ENCODE data around the gene ZNF277.

Gene ZNF277

DNA sequence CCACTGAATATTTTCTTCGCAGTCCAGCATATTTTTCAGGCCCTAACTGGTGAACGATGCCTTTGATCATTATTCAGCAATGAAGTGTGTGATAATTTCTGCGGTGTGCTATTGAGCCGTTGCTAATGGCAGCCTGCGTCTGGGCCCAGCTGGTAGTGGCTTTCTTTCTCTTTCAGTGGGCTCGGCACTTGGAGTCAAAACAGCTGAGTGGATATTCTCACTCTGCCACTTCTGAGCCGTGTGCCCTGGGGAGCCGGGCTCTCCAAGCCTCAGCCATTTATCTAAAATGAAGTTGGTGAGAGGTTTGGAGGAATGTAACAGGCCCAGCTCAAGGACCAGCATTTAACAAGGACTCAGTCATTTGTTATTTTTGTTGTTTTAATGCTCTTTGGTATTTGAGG lies 156.2 kb downstream of the ZNF277 start:
- H3K36me3 ChIP-seq (ENCODE audit: insufficient read depth, low read length) = no peaks in the 10 kb centered on the region
- H3K27ac ChIP-seq (ENCODE audit: low read depth, low read length) = no peak overlapping the region
- no peak overlapping the region for H3K9ac ChIP-seq (ENCODE audit: low read length)
- peaks cover 11% of the 10 kb centered on the region for H3K4me1 ChIP-seq (ENCODE audit: insufficient read depth, low read length)
- no peaks in the 10 kb centered on the region for H3K27me3 ChIP-seq (ENCODE audit: control insufficient read depth in 1 of 2, insufficient read depth in 2 of 2, low read length in 2 of 2)
- no peak overlapping the region for H3K4me3 ChIP-seq (ENCODE audit: low read depth in 1 of 2, low read length in 2 of 2)
- no peaks in the 10 kb centered on the region for H3K9me3 ChIP-seq (ENCODE audit: low read length)

DNA sequence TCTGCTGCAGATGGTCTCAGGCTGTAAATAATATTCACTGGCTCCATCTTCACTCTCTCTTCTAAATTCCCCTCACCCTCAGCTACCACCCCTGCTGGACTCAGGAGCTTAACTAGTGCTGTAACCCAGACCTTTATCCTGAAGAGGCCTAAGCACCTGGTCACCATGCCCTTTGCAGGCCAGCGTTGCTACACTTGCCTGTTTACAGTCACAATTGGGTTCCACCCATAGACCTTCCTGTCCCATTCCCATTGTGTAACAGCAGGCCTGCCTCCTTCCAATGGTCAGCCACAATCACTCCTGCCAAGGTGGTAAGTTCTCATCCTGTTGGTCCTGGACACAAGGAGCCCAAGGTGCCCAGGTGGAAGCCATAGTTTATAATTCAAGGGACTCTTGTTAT lies 157.9 kb downstream of the ZNF277 start:
- Histone ChIP-seq H3K4me3 (ENCODE audit: low read depth in 1 of 2, low read length in 2 of 2) (no peak overlapping the region), H3K9me3 (ENCODE audit: low read length) (no peaks in the 10 kb centered on the region), H3K36me3 (ENCODE audit: insufficient read depth, low read length) (no peaks in the 10 kb centered on the region), H3K27ac (ENCODE audit: low read depth, low read length) (no peak overlapping the region), H3K27me3 (ENCODE audit: control insufficient read depth in 1 of 2, insufficient read depth in 2 of 2, low read length in 2 of 2) (no peaks in the 10 kb centered on the region), H3K4me1 (ENCODE audit: insufficient read depth, low read length) (peaks cover 11% of the 10 kb centered on the region), H3K9ac (ENCODE audit: low read length) (no peak overlapping the region)

DNA sequence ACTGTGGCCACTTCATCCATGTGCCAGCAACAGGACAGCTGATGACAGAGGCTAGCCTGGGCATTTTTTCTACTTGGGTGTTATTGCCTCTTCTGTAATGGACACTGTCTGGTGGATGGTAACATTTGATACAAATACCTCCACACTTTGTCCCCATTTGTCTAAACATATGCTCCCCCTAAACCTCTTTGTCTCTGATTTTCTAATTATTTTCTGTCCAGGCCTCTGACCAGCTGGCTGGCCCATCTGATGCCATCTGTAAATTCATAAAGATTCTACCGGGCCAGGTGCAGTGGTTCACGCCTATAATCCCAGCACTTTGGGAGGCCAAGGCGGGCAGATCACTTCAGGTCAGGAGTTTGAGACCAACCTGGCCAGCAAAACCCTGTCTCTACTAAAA lies 159.1 kb downstream of the ZNF277 start:
- Histone ChIP-seq H3K27ac (ENCODE audit: low read depth, low read length) (no peak overlapping the region), H3K36me3 (ENCODE audit: insufficient read depth, low read length) (no peaks in the 10 kb centered on the region), H3K4me1 (ENCODE audit: insufficient read depth, low read length) (peaks cover 11% of the 10 kb centered on the region), H3K27me3 (ENCODE audit: control insufficient read depth in 1 of 2, insufficient read depth in 2 of 2, low read length in 2 of 2) (no peaks in the 10 kb centered on the region), H3K9me3 (ENCODE audit: low read length) (no peaks in the 10 kb centered on the region), H3K4me3 (ENCODE audit: low read depth in 1 of 2, low read length in 2 of 2) (no peak overlapping the region), H3K9ac (ENCODE audit: low read length) (no peak overlapping the region)

GRCh38 chr7:112366886-112367285 lies 160.4 kb downstream of the ZNF277 start:
- H3K9ac ChIP-seq (ENCODE audit: low read length) = no peak overlapping the region
- peaks cover 16% of the 10 kb centered on the region for H3K4me1 ChIP-seq (ENCODE audit: insufficient read depth, low read length)
- H3K36me3 ChIP-seq (ENCODE audit: insufficient read depth, low read length) = no peaks in the 10 kb centered on the region
- no peak overlapping the region for H3K4me3 ChIP-seq (ENCODE audit: low read depth in 1 of 2, low read length in 2 of 2)
- no peaks in the 10 kb centered on the region for H3K9me3 ChIP-seq (ENCODE audit: low read length)
- H3K27ac ChIP-seq (ENCODE audit: low read depth, low read length) = no peak overlapping the region
- no peaks in the 10 kb centered on the region for H3K27me3 ChIP-seq (ENCODE audit: control insufficient read depth in 1 of 2, insufficient read depth in 2 of 2, low read length in 2 of 2)

GRCh38 chr7:112370436-112370835 lies 163.9 kb downstream of the ZNF277 start:
- no peaks in the 10 kb centered on the region for H3K9me3 ChIP-seq (ENCODE audit: low read length)
- H3K36me3 ChIP-seq (ENCODE audit: insufficient read depth, low read length) = no peaks in the 10 kb centered on the region
- no peak overlapping the region for H3K9ac ChIP-seq (ENCODE audit: low read length)
- H3K4me1 ChIP-seq (ENCODE audit: insufficient read depth, low read length) = peaks cover 9% of the 10 kb centered on the region
- H3K4me3 ChIP-seq (ENCODE audit: low read depth in 1 of 2, low read length in 2 of 2) = no peak overlapping the region
- no peak overlapping the region for H3K27ac ChIP-seq (ENCODE audit: low read depth, low read length)
- no peaks in the 10 kb centered on the region for H3K27me3 ChIP-seq (ENCODE audit: control insufficient read depth in 1 of 2, insufficient read depth in 2 of 2, low read length in 2 of 2)

DNA sequence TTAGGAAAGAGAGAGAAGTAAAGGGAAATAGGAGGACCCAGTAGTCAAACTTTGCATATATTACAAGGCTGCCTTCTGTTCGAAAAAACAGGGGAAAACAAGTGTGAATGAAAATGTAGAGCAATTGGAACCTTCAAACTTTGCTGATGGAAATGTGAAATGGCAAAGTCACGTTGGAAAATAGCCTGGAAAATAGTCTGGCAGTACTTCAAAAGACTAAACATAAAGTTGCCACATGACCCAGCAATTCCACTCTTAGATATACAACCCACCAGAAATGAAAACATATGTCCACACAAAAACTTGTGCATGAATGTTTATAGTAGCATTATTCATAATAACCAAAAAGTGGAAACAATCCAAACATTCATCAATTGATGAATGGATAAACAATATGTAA lies 165.2 kb downstream of the ZNF277 start:
- H3K27me3 ChIP-seq (ENCODE audit: control insufficient read depth in 1 of 2, insufficient read depth in 2 of 2, low read length in 2 of 2) = no peaks in the 10 kb centered on the region
- no peak overlapping the region for H3K27ac ChIP-seq (ENCODE audit: low read depth, low read length)
- H3K36me3 ChIP-seq (ENCODE audit: insufficient read depth, low read length) = no peaks in the 10 kb centered on the region
- no peak overlapping the region for H3K4me3 ChIP-seq (ENCODE audit: low read depth in 1 of 2, low read length in 2 of 2)
- H3K9me3 ChIP-seq (ENCODE audit: low read length) = no peaks in the 10 kb centered on the region
- H3K9ac ChIP-seq (ENCODE audit: low read length) = no peak overlapping the region
- peaks cover 9% of the 10 kb centered on the region for H3K4me1 ChIP-seq (ENCODE audit: insufficient read depth, low read length)

- H3K4me1 ChIP-seq (ENCODE audit: insufficient read depth, low read length) = peaks cover 9% of the 10 kb centered on the region
- H3K36me3 ChIP-seq (ENCODE audit: insufficient read depth, low read length) = no peaks in the 10 kb centered on the region
- no peak overlapping the region for H3K27ac ChIP-seq (ENCODE audit: low read depth, low read length)
- H3K9ac ChIP-seq (ENCODE audit: low read length) = no peak overlapping the region
- no peaks in the 10 kb centered on the region for H3K27me3 ChIP-seq (ENCODE audit: control insufficient read depth in 1 of 2, insufficient read depth in 2 of 2, low read length in 2 of 2)
- H3K9me3 ChIP-seq (ENCODE audit: low read length) = no peaks in the 10 kb centered on the region
- no peak overlapping the region for H3K4me3 ChIP-seq (ENCODE audit: low read depth in 1 of 2, low read length in 2 of 2)
These were observed 165.6 kb downstream of the ZNF277 start for GRCh38 chr7:112372101-112372500.

GRCh38 chr7:112377593-112377992 lies 171.1 kb downstream of the ZNF277 start:
- no peak overlapping the region for H3K27ac ChIP-seq (ENCODE audit: low read depth, low read length)

DNA sequence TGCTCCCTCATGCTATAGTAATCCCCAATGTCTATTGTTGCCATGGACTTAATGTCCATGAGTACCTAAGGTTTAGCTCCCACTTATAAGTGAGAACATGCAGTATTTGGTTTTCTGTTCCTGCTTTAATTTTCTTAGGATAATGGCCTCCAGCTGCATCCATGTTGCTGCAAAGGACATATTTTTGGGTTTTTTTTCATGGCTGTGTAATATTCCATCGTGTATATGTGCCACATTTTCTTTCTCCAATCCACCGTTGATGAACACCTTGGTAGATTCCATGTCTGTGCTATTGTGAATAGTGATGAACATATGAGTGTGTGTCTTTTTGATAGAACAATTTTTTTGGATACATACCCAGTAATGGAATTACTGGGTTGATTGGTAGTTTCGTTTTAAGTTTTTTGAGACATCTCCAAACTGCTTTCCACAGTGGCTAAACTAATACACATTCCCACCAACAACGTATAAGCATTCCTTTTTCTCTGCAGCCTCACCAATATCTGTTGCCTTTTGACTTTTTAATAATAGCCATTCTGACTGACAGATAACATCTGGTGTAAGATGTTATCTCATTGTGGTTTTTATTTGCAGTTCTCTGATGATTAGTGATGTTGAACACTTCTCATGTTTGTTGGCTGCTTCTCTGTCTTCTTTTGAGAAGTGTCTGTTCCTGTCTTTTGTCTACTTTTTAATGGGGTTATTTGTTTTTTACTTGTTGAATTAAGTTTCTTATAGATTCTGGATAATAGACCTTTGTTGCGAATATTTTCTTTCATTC lies 175.0 kb downstream of the ZNF277 start:
- Histone ChIP-seq H3K9me3 (ENCODE audit: low read length) (no peaks in the 10 kb centered on the region), H3K27me3 (ENCODE audit: control insufficient read depth in 1 of 2, insufficient read depth in 2 of 2, low read length in 2 of 2) (no peaks in the 10 kb centered on the region), H3K36me3 (ENCODE audit: insufficient read depth, low read length) (no peaks in the 10 kb centered on the region), H3K4me3 (ENCODE audit: low read depth in 1 of 2, low read length in 2 of 2) (no peak overlapping the region), H3K4me1 (ENCODE audit: insufficient read depth, low read length) (no peaks in the 10 kb centered on the region), H3K9ac (ENCODE audit: low read length) (no peak overlapping the region), H3K27ac (ENCODE audit: low read depth, low read length) (no peak overlapping the region)

More at GRCh38 chr7:112377593-112377992, 171.1 kb downstream of the ZNF277 start:
- no peaks in the 10 kb centered on the region for H3K4me1 ChIP-seq (ENCODE audit: insufficient read depth, low read length)
- H3K36me3 ChIP-seq (ENCODE audit: insufficient read depth, low read length) = no peaks in the 10 kb centered on the region
- H3K4me3 ChIP-seq (ENCODE audit: low read depth in 1 of 2, low read length in 2 of 2) = no peak overlapping the region
- H3K9me3 ChIP-seq (ENCODE audit: low read length) = no peaks in the 10 kb centered on the region
- no peaks in the 10 kb centered on the region for H3K27me3 ChIP-seq (ENCODE audit: control insufficient read depth in 1 of 2, insufficient read depth in 2 of 2, low read length in 2 of 2)
- no peak overlapping the region for H3K9ac ChIP-seq (ENCODE audit: low read length)

DNA sequence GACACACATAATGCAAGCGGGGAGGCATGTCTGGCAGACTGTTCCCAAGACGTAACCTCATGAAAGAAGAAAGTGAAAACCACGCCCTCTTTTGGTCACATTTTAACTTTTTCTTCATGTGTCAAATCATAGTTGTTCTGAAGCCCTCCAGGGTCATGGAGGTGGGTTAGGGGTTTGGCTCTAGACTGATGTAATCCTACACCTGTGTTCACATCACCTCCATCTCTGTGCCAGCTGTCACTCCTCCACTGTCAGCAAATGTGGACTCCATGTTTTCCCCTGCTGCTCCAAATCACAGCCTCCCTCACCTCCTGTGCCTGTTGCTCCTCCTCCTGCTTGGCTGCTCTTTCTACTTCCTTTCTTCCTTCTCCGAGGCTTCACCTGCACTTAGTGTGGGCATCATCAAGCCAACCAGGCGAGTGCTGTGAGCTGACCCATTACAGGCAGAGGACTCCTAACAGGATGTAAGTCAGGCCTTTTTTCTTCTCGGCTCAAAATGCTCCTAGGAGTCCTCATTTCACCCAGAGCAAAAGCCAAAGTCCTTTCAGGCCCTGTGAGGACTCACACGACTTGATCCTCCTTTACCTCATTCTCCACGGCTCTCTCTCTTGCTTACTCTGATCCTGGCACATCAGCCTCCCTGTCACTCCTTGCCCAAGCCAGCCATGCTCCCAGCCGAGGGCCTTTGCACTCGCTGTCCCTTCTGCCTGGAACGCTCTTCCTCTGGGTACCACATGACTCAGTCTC lies 177.3 kb downstream of the ZNF277 start:
- no peak overlapping the region for H3K9ac ChIP-seq (ENCODE audit: low read length)
- H3K4me1 ChIP-seq (ENCODE audit: insufficient read depth, low read length) = no peaks in the 10 kb centered on the region
- no peak overlapping the region for H3K27ac ChIP-seq (ENCODE audit: low read depth, low read length)

DNA sequence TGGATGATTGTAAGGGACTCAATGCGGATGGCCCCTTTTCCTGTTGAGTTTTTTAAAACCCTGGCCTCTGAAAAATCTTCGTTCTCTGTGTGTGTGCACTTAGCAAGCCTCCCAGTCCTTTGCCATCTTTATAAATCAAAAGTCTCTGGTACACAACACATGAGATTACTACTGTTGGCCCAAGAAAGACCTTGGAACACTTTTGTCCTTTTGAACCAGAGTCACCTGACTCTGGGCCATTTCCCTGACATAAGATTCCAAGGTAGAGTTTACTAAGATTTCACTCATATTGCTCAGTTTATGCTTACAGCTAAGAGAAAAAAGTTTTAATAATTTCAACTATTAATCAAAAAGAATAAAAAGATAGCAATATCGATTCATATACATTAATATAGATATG lies 179.0 kb downstream of the ZNF277 start:
- no peak overlapping the region for H3K4me3 ChIP-seq (ENCODE audit: low read depth in 1 of 2, low read length in 2 of 2)
- H3K9ac ChIP-seq (ENCODE audit: low read length) = no peak overlapping the region
- H3K9me3 ChIP-seq (ENCODE audit: low read length) = no peaks in the 10 kb centered on the region
- no peaks in the 10 kb centered on the region for H3K36me3 ChIP-seq (ENCODE audit: insufficient read depth, low read length)
- H3K4me1 ChIP-seq (ENCODE audit: insufficient read depth, low read length) = no peaks in the 10 kb centered on the region
- no peak overlapping the region for H3K27ac ChIP-seq (ENCODE audit: low read depth, low read length)
- no peaks in the 10 kb centered on the region for H3K27me3 ChIP-seq (ENCODE audit: control insufficient read depth in 1 of 2, insufficient read depth in 2 of 2, low read length in 2 of 2)

More for the DNA sequence above, 177.3 kb downstream of the ZNF277 start:
- H3K27me3 ChIP-seq (ENCODE audit: control insufficient read depth in 1 of 2, insufficient read depth in 2 of 2, low read length in 2 of 2) = no peaks in the 10 kb centered on the region
- no peak overlapping the region for H3K4me3 ChIP-seq (ENCODE audit: low read depth in 1 of 2, low read length in 2 of 2)
- no peaks in the 10 kb centered on the region for H3K36me3 ChIP-seq (ENCODE audit: insufficient read depth, low read length)
- H3K9me3 ChIP-seq (ENCODE audit: low read length) = no peaks in the 10 kb centered on the region

Data from muscle layer of colon (tissue), 2 donors.